DND-41 (cell line): ENCODE results near the gene PSMB9.
A peak's percentile ranks its signal among the peaks of the same experiment; 100 is the strongest.

ENCODE experiments used
- ATAC-seq: fragments of 200-7000 bp; cut with Tn5 transposase; 3 replicates; pipeline ENCODE4 v1.9.1; 2021; ENCODE audit warnings: low read depth; ENCODE audit not compliant: insufficient read depth
- DNase-seq: peaks from one replicate; pipeline ENCODE4 v3.0.0-alpha.2; 2020
- H2AFZ ChIP-seq: 2 replicates; pipeline ENCODE4 v1.6.0; 2012; ENCODE audit warnings: low read depth, low read length
- H3K27ac ChIP-seq: 2 replicates; pipeline ENCODE4 v1.5.1; 2012; ENCODE audit warnings: low read length, inconsistent platforms
- H3K27me3 ChIP-seq: fragments of 200-600 bp; sonication (generic); 2 replicates; pipeline ENCODE4 v1.6.0; 2012; ENCODE audit warnings: low read length, mild to moderate bottlenecking, inconsistent platforms; ENCODE audit not compliant: insufficient read depth, poor library complexity
- H3K36me3 ChIP-seq: 2 replicates; pipeline ENCODE4 v1.5.1; 2012; ENCODE audit warnings: low read length, inconsistent platforms; ENCODE audit not compliant: insufficient read depth
- H3K4me1 ChIP-seq: 2 replicates; pipeline ENCODE4 v1.5.1; 2012; ENCODE audit warnings: mild to moderate bottlenecking, low read length; ENCODE audit not compliant: insufficient read depth
- H3K4me2 ChIP-seq: 2 replicates; pipeline ENCODE4 v1.6.0; 2012; ENCODE audit warnings: mild to moderate bottlenecking, moderate library complexity, low read length, inconsistent platforms; ENCODE audit not compliant: insufficient read depth
- H3K4me3 ChIP-seq, 2 experiments: fragments of 200-600 bp in 1 of 2; shearing (Covaris generic) in 1 of 2; 2 replicates each; pipeline ENCODE4 v1.5.1; 2012 to 2016; ENCODE audit warnings: inconsistent platforms in 2 of 2, low read length in 2 of 2, mild to moderate bottlenecking in 2 of 2, low read depth in 1 of 2, moderate library complexity in 1 of 2
- H3K79me2 ChIP-seq: 2 replicates; pipeline ENCODE4 v1.6.0; 2012; ENCODE audit warnings: low read length, inconsistent platforms; ENCODE audit not compliant: insufficient read depth
- H3K9ac ChIP-seq: 2 replicates; pipeline ENCODE4 v1.6.0; 2012; ENCODE audit warnings: low read depth, mild to moderate bottlenecking, inconsistent platforms, low read length, moderate library complexity
- H3K9me3 ChIP-seq: 2 replicates; pipeline ENCODE4 v1.5.1; 2012; ENCODE audit warnings: low read length, moderate library complexity, mild to moderate bottlenecking, inconsistent platforms; ENCODE audit not compliant: insufficient read depth, severe bottlenecking
- H4K20me1 ChIP-seq: 2 replicates; pipeline ENCODE4 v1.6.0; 2012; ENCODE audit warnings: low read length; ENCODE audit not compliant: insufficient read depth
- EZH2 ChIP-seq: IDR thresholded peaks from 3 replicates; pipeline ENCODE4 v1.6.1; 2012; ENCODE audit warnings: borderline replicate concordance, low read depth, mild to moderate bottlenecking, moderate library complexity, low read length, inconsistent platforms; ENCODE audit not compliant: severe bottlenecking
- TF ChIP-seq, protein P1 (sequence below): IDR thresholded peaks from 2 replicates; pipeline ENCODE4 v1.5.1; 2012; ENCODE audit warnings: borderline replicate concordance, low read length, moderate library complexity, mild to moderate bottlenecking; ENCODE audit not compliant: poor library complexity, severe bottlenecking; ENCODE audit errors: extremely low read depth

Gene PSMB9

DNA sequence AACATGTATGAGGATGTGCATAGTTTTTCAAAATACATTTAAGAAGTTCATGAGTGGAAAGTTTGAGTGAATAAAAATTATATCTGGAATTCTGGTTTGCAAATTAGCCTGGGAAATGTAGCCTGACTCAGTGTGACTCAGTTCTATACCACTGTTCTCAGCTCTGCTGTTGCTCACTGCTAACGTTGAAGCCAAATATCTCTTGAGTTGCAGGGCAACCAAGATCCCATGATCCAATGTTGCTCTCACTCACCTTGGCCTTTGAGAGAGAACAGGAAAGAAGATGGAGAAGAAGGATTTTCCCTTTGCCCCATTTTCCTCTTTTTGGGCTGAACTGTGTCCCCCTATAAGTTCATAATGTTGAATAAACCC is 28.9 kb downstream of the PSMB9 start:
- Histone ChIP-seq H3K4me2 (no peak overlapping the region), H3K36me3 (no peaks in the 10 kb centered on the region), H2AFZ (no peak overlapping the region), H4K20me1 (no peaks in the 10 kb centered on the region), H3K27me3 (peaks cover 22% of the 10 kb centered on the region), H3K9me3 (no peaks in the 10 kb centered on the region), H3K9ac (no peak overlapping the region), H3K27ac (no peak overlapping the region), H3K4me3 (no peak overlapping the region), H3K79me2 (no peaks in the 10 kb centered on the region), H3K4me1 (no peaks in the 10 kb centered on the region)
- ATAC-seq (no peak), DNase-seq (no peak)
- no peak for TF ChIP-seq EZH2
- TF ChIP-seq, protein P1, sequence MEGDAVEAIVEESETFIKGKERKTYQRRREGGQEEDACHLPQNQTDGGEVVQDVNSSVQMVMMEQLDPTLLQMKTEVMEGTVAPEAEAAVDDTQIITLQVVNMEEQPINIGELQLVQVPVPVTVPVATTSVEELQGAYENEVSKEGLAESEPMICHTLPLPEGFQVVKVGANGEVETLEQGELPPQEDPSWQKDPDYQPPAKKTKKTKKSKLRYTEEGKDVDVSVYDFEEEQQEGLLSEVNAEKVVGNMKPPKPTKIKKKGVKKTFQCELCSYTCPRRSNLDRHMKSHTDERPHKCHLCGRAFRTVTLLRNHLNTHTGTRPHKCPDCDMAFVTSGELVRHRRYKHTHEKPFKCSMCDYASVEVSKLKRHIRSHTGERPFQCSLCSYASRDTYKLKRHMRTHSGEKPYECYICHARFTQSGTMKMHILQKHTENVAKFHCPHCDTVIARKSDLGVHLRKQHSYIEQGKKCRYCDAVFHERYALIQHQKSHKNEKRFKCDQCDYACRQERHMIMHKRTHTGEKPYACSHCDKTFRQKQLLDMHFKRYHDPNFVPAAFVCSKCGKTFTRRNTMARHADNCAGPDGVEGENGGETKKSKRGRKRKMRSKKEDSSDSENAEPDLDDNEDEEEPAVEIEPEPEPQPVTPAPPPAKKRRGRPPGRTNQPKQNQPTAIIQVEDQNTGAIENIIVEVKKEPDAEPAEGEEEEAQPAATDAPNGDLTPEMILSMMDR = no peak

DNA sequence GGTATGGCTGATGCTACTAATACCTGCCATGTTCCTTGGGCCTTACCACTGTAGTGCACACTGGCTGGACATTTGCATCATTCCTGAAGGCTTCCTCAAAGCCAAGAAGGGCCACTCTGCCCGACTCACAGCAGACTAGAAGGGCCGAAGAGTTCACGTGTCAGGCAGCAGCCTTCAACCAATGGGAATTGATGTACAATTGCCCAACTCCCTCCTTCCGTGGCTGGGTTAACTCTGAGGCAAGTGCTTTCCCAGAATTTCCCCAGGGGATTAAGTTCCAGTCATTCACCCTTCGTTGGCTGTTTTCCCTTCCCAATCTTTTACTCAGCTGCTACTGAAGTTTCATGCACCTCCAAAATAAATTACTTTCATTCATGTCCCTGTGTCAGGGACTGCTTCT is 29.8 kb downstream of the PSMB9 start:
- ATAC-seq (no peak), DNase-seq (no peak)
- H3K36me3 ChIP-seq = no peaks in the 10 kb centered on the region
- H3K9ac ChIP-seq = no peak overlapping the region
- no peak overlapping the region for H2AFZ ChIP-seq
- H4K20me1 ChIP-seq = no peaks in the 10 kb centered on the region
- H3K79me2 ChIP-seq = no peaks in the 10 kb centered on the region
- no peak overlapping the region for H3K27ac ChIP-seq
- H3K4me3 ChIP-seq = no peak overlapping the region
- H3K4me1 ChIP-seq = no peaks in the 10 kb centered on the region
- H3K9me3 ChIP-seq = no peaks in the 10 kb centered on the region
- H3K27me3 ChIP-seq = peaks cover 22% of the 10 kb centered on the region
- no peak overlapping the region for H3K4me2 ChIP-seq
- TF ChIP-seq EZH2 = no peak
- TF ChIP-seq, protein P1 = no peak

DNA sequence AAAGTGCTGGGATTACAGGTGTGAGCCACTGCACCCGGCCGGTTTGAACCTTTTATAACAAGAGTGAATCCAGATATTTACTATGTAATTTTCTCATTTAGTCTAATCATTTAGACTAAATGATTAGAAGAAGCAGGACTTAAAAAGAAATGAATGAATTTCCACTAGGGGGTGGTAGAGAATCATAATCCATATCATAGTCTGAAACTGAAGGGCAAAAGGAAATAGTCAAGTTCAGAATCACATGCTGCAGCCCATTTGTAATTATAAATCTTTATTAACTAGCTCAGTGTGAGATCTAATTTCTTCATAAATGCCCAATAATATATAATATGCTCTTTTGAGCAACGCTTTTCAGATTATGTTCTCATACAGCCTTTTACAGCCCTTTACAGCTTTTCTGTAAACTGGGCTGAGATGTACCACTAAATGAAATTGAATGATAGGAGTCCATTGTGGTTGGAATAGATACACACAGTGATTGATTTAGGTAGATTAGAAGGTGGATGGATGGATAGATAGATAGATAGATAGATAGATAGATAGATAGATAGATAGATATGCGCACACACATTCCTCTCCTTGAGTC is 31.8 kb downstream of the PSMB9 start:
- H3K4me1 ChIP-seq = no peaks in the 10 kb centered on the region

More for the DNA sequence above, 31.8 kb downstream of the PSMB9 start:
- DNase-seq (no peak), ATAC-seq (peak; percentile 73; the same call in 2 of the 3 replicates)
- no peaks in the 10 kb centered on the region for H4K20me1 ChIP-seq
- no peaks in the 10 kb centered on the region for H3K36me3 ChIP-seq
- H3K4me3 ChIP-seq = no peak overlapping the region
- H3K9me3 ChIP-seq = no peaks in the 10 kb centered on the region
- H3K9ac ChIP-seq = no peak overlapping the region
- no peak for TF ChIP-seq EZH2
- TF ChIP-seq, protein P1 = peak; percentile 71
- H3K79me2 ChIP-seq = no peaks in the 10 kb centered on the region
- H2AFZ ChIP-seq = no peak overlapping the region
- peaks cover 22% of the 10 kb centered on the region for H3K27me3 ChIP-seq
- no peak overlapping the region for H3K27ac ChIP-seq
- no peak overlapping the region for H3K4me2 ChIP-seq
